Hippocampal formation (tissue), 2 donors: Measurements from ENCODE around the gene CST3.
"Not testable (repeated sequence)": the region's sequence is repeated elsewhere in the genome, so short reads cannot be mapped to it uniquely, and the experiment has no call there.

Source experiments
- DNase-seq, 2 donors: peaks; one replicate each; lab custom pipeline; 2025; lab: John Stamatoyannopoulos, UW

The CST3 gene

DNA sequence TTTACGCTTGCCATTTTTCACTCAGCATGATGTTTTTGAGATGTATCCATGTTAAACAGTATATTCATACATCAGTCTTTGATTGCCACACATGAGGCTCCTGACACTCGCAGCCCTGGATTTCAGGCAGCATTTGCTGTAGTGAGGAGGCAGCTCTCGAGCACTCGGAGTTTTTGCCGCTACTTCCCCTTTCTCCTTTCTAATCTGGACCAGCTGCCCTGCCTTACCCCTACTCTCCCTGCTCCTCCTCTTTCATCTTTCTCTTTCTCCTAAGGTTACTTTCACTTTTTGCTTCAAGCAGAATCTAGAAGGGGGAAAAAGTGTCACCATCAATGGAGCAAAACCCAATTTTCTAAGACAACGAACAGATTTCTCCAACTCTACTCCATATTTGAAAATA is 5.9 kb upstream of the CST3 start:
- DNase-seq = peak in 1 of 2 donors; percentile 14

DNA sequence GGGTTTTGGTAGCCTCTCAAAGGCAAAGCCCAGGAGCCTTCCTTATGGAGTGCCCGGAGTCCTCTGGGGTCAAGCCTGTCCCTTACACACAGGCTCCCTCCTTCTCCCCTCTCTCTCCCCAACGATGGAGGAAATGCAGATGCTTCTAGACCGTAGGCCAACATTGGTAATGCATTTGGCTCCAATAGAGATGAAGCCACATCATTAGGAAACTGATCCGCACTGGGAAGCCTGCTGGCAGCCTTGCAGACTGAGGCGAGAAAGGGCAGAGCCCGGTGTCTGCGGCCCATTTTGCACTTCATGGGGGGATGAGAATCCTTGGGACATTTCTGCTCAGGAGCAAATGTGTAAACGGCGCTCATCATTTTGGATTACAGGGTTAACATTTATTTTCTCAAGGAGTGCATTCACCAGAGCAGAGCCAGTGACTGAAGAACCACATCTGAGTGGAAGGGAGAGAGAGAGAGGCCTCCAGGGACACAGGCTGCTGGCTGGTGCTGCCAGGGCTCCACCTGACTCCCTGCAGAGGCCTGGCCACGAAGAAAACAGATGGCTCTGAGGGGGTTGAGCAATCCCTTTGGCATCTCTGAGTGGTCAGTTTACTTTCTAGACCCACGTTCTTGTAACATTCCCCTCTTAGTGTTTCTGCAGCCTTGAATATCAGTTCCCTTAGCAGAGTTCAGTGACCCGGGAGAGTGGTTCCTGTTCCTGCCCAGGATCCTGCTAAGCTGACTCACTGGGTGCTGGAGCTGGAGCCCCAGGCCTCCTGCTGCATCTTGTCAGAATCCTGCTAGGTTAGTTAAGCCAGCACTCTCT is 4.4 kb upstream of the CST3 start:
- peak in 1 of 2 donors; percentile 29 for DNase-seq

DNA sequence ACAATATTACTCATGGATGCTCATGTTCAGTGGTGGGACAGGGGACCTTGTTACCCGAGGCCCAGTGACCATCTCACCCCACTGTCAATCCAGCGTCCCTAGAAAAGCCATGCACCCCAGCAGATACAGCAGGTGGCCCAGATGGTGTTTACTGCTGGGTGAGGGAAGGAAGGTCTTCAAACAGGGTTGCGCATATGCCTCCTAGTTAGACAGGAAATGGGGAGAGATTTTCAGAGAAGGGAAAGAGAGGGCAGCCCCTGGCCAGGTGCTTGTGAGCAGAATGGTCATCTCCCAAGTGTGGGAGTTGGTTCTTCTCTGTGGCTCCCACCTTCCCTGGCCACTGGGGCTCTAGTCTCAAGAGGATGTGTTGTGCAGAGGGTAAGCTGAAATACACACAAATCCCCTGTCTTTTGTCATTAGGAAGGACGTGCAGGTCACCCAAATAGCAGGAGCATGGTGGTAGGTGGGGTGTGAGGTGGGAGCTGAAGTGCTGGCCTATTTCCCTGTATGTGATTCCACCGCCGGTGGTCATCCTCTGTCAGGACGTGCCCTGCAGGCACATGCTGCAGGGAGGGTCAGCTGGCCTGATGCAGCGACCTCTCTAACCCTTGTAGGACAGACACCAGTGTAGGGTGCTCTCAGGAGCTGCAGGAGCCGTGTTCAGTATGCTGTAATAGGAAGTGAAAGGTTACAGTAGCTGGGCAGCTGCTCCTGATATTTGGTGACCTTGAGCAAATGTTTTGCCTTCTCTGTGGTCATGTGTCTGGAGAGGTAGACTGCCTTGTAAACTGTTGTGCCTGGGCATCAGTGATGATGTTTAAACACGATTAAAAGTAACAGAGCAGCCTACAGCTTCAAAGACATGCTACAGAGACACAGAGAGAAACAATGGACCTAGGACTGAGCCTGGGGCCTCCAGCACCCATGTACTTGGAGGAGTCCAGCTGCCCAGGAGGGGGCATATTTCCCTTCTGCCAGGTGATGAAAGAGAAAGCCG is 3.2 kb upstream of the CST3 start:
- DNase-seq = no peak

DNA sequence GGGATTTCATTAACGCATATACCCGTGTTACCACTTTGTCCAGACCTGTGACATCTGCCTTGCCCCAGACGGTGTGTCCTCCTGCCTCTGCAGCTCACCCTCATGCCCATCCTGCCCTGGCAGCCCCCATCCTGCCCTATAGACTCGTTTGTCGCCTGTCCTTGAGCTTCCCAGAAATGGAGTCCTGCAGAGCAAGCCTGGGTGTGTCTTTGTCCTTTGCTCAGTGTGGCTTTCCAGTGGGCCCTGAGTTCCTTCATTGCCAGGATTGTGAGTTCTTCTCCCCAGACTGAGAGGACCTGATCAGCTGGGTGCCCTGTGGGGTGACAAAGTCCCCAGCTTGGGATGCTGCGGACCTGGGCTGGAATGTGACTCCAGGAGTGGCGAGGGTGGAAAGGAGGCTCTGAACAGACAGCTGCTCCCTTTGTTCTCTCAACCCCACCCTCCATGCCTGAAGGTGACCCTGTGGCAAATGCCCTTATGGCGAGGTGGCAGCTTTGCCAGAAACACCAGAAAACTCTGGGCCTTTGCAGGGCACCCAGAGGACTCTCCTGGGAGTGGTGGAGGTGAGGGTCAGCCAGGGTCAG is 2.4 kb upstream of the CST3 start:
- no peak for DNase-seq

DNA sequence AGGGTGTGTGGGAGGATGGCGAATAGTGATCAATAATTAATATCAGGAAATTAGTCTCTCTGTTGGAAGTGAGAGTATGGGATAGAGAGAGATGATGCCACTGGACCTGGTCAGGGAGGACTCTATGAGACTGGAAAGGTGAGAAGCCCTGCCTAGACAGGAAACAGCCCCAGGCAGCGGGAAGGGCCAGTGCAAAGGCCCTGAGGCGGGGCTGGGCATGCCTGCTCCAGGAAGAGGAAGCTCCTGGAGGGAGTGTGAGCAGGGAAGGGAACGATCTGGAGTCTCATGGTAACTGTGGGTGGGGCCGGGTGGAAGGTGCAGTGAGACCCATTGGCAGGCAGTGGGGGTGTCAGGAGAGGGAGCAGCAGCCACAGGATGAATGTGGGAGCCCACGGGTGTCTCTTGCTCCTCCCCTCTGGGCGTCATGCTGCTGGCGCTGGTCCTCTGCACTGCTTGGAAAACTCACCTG is 1.8 kb upstream of the CST3 start:
- no peak for DNase-seq

DNA sequence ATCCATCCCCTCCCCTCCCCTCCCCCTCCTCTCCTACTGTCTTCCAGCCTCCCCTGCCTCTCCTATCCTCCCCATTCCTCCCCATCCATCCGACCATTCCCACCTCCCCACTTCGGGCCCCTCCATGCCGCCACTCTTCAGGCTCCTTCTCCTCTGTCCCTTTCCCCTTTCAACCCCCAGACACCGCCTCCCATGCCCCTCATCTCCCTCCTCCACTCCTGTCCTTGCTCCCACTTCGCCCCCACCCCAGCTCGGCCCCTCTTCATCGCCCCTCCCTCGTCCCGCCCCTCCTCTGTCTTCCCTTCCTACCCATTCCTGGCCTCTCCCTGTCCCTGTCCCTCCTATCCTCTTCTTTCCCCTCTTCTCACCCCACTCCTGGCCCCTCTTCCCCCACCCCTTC is 554 bp upstream of the CST3 start:
- no peak for DNase-seq

DNA sequence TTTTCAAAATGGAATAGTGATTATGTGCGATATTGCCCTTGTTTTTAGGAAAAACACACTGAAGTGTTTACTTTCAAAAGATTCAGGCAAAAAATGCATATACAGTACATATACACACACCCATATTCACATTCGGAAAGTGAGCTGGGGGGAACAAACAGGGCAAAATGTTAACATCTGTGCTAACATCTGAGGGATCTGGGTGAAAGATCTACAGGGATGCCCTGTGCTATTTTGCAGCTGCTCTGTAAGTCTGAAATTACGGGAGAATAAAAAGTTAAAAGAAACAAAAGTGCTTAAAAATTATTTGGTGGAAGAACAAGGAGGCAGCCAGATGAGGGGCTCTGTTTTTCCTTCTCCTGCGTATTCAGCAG is 860 bp downstream of the CST3 start:
- DNase-seq = no peak

DNA sequence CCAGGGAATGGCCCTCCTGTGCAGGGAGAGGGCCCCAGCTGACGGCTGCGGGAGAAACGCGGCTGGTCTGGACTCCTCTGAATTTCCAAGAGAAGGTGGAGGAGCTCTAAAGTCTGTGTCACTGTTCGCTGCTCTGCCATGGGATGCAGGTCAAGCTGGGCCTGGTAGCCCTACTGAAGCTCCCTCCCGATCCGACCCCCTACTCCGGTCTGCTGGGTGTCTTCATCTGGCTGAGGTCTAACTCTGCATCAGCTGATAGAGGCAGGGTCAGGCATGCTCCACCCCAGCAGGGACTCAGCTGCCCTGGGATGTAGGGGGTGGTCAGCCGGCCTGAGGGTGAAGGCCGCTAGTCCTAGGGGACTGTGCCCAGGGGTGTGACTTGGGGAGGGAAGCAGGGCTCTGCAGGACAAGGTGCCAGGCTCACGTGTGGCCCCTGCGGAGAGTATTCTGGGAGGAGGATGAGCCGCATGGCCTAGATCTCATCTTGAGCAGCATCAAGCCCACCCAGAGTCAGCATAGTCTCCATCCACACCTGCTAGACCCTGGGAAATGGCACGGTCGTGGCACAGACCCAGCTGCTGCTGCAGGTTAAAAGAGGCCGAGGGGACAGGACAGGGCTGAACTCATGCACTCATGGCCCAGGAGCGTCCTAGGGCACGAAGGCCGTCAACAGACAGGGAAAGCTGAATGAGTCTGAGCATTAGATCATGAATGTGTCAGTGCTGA is 1.4 kb downstream of the CST3 start:
- no peak for DNase-seq

DNA sequence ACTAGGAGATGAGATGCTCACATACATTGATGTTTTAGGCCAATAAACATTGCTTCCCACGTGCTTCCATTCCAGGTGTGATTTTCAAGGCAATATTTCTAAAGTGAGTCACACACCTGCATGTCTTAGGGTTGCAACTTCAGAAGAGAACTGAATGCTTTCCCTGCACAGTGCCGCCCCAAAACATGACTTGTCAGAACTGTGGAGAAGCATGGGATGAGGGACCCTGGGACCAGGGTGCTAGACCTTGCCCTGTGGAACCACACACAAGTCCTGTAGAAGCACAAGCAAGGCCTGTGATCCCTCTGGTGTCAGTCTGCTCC is 2.0 kb downstream of the CST3 start:
- DNase-seq = not testable (repeated sequence)

DNA sequence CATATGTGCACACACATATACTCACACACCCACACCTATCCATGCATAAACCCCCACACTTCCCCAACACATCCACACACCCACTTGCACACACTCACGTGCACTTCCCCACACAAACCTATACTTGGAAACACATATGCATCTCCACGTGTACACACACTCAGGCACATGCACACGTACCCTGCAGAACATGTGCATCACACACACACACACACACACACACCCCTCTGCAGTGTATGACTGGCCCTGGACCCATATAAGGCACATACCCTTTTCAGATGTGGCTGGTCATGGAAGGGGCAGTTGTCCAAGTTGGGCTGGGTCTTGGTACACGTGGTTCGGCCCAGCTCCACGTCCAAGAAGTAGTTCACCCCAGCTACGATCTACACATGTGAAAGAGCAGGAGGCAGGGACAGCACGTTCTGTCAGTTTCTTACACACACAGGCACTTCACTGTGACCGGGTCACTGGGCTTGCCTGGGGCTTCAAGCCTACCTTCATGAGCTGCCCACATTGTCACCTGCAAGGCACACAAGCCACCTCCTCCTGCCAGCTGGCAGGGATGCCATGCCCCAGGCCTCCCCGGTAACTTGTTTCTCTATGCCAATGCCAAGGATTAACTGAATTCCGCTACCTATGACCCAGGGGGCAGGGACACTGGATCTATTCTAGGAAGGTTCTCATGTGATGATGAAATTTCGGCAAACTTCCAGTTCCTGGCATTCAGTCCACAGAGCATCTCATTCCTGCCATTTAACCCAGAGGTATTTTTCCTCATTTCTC is 2.6 kb downstream of the CST3 start:
- no peak for DNase-seq

DNA sequence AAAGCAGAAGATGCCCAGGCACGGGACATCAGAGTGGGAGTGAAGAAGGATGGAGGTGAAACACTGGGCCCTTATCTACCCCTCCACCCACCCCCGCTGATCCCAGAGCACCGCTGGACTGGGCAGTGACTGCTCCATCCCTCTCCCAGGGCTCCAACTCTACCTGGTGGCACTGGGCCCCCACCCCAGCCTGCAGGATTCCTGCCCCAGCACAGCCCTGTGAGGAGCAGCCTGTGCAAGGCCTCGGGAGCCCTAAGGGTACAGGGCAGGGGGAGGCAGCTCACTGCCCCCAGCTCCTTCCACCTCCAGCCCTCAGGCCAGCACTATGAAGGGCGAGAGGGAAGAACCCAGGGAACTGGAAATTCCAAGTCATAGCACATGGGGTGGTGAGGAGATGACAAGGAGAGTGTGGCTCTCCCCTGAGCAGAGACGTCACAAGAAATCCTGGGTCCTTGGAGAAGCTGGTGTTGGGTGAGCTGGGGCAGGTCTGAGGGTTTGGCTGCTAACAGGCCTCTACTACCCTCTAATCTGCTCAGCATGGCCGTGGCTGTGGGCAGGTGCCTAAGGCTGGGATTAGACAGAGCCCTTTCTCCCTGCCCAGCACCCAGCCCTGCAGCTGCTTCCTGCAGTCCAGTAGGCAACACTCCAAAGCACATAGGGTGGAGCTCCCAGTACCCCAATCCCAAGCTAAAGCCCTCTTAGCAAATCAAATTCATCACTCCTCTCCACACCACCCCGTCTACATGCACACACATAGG is 3.5 kb downstream of the CST3 start:
- no peak for DNase-seq

DNA sequence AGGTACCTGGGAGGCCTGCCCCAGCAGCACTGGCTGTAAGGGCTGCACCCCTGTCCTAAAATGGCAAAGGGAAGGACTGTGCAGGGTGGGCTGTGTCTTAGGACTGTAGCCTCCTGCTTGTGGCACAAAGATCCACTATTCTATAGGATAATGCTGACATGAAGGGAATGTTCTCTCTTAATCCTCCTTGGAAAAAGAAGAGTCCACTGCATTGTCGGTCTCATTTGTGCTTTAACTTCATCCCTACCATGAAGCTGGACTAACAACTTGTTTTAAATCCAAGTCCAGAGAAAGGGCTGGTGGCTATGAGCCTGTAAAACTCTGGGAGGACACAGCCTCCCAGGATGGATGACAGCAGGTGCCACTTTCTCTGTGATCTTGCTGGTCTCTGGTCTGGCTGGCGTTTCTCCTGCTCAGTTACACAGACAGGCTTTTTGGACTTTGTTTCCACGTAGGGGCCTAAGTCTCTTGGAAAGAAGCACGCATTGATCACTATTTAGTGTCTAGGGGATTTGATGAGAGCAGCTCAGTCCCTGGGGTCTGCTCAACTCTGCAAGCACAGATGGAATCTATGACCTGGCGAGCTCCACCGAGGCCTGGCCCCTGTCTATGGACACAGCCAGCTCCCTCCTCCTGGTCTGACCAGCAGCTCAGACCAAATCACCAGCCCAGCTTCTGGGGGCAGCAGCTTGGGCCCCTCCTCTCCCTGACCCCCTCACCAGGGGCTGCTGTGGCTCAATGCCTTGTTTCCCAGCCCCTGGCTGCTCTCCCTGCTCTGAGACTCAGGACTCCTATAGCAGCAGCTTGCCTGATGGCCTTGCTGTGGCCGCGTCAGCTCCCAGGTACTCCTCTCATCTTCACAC is 4.8 kb downstream of the CST3 start:
- DNase-seq = no peak

DNA sequence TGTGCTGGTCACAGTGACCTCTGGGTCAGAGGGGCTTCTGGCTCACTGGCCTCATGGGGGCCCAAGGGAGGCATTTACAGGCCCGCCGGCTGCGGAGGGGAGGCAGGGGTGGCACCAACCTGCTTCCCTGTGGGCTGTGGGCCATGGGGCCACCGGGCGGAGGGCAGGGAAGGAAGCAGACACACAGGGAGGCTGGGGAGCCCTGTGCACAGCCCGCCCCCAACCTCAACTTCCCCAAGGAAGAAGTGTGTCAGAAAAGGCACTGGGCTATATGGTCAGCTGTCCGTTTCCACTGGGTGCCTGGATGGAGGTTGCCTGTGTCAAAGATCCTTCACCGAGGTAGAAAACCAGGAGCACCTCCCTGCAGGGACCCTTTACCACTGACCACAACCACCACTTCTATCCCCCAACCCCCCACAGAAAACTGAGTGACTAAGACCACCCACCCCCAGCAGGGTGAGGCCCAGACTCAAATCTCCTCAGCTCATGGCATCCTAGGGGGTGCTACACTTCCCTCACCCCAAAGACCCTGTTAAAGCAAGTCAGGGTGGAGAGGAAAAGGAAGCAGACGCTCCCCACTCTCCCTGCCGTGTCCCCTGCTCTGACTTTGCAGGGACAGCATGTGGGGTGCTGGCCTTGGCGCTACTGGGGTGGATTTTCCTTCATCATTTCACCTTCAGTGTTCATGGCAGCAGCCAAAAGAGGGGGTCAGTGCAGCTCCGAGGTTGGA is 5.6 kb downstream of the CST3 start:
- peak in 1 of 2 donors; percentile 28 for DNase-seq

DNA sequence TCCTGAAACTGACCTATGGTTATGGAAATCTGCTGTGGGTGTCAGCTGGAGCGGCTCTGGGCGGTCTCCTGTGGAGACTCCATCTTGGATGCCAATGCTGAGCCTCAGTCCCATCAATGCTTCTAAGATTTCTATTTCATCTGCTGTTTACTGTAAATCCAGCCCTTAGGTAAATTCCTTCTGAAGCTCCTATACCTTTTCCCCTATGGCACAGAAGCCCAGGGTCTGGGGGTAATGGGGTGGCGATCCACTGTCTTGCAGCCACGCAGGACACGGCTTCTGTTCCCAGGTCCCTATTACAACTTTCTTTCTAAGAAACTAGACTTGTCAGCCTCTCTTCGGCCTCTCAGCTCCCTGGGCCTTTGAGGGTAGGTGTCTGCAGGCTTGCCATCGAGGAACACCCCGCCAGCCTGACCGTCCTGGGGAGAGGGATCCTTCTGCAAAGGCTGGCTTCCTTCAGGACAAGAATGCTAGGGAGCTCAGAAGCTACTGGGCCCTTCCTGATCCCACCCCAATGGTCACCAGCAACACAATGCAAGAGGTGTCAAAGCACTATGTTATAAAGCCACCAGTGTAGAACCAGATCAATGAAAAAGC is 6.4 kb downstream of the CST3 start:
- DNase-seq = no peak

DNA sequence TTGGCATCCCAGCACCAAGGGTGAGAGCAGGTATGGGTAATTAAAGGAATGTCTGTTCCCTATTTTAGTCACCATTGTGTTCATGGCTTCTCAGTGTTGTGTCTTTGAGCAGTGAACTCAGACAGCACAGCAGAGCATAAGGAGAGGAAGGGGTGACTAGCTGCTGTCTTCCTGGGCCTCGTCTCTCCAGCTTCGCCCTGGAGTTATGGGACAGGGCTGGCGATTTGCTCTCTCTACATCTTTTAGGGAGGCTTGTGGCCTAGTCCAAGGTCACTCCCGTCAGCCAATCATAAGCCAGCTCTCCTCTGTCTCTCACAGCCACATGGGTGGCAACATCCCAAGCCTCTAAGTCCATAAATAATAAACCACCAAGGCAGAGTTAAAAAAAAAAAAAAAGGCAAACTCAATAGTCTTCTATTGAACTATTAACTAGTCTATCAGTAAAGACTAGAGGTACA is 7.3 kb downstream of the CST3 start:
- no peak for DNase-seq

DNA sequence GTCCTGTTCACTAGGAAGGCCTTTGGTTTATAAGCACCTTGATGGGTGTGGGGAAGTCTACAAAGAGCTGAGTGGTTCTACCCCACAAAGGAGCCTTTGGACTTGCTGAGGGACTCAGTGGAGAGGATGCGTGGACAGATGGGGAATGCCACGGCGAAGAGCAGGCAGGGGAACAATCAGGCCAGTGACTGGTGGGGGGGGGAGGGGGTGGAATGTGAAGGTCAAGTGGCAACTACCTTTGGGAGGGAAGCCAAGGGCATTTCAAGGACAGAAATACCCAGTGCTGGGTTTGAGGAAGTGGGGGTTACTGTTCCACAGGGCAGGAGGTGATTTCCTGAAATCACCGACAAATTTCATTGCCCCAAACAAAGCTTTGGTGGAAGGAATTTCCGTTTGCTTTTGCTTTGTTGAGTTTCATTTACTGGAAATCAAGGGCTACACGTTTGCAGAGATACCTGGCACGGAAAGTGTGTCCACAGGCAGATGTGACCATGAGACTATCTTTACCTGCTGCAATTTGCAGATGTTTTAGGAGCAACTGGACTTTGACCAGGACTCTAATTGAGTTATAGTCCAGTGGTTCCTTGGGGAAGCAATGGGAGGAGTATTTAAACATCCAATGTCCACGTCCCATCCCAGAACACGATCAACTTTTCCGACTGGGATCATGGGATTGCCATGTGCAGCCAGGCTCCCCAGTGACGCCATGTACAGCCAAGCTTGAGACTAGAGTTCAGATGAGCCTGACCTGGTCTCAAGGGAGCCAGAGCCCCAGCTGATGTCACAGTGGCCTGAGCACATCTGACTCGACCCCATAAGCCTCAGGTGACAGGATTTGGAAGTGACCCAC is 8.0 kb downstream of the CST3 start:
- no peak for DNase-seq

DNA sequence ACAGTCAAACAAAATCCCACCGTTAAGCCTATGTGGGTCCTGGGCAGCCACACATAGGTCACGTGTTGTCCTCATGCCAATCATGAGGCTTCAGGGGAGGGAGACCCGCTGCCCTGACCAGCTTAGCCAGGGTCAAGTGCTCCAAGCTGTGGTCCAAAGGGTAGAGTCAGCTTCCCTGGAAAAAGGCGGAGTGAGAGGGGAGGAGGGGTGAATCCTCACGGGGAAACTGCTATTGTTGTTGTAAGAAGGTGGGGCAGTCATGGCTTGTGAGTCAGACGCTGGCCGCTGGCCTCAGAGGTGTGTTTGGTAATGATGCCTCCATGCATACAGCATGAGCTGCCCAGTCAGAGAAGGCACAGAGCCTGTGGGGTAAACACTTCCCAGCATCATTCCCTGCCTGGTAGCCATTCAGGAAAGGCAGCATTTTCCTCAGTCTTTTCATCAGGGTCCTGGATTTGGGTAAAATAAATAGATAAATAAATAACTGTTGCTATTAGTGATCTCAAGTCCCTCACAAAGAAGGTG is 8.7 kb downstream of the CST3 start:
- DNase-seq = no peak
